ENCODE measurements around the gene COL27A1.

Gene COL27A1

DNA sequence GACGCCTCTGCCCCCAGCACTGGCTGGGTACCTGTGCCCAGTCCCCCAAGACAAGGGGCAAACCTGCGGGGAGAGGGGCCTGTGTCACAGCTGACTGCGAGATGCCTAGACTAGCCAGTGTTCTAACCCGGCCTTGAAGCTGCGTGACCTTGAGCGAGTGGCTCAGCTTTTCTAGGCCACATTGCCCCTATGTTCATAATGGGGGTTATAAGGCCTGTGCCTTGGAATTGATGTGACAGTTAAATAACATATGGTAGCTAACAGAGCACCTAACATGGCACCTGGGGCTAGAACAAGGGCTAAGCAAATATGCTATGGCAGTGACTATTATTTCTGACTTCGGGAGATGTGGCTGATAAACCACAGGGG lies 22.8 kb upstream of the COL27A1 start:
- Histone ChIP-seq H3K27me3 (ENCODE audit: insufficient read depth, low read length, poor library complexity) (no peaks in the 10 kb centered on the region), H3K4me3 (ENCODE audit: low read length) (no peak overlapping the region), H2BK15ac (replicated peaks; ENCODE audit: low read depth) (no peak overlapping the region), H4K8ac (ENCODE audit: low read depth, low read length) (no peak overlapping the region), H3K4me1 (ENCODE audit: control insufficient read depth, low read depth, low read length) (no peaks in the 10 kb centered on the region), H3K36me3 (ENCODE audit: control insufficient read depth, insufficient read depth, low read length) (no peaks in the 10 kb centered on the region), H3K9ac (ENCODE audit: low read length) (no peak overlapping the region), H3K79me2 (ENCODE audit: control insufficient read depth, insufficient read depth, low read length) (no peaks in the 10 kb centered on the region), H4K5ac (ENCODE audit: low read length) (no peak overlapping the region), H3K56ac (ENCODE audit: low read length) (no peak overlapping the region), H3K23ac (ENCODE audit: low read length) (no peak overlapping the region), H3K4ac (ENCODE audit: low read depth, low read length) (no peak overlapping the region), H3K18ac (ENCODE audit: low read length) (no peak overlapping the region), H2BK5ac (ENCODE audit: low read length) (no peak overlapping the region), H3K27ac (ENCODE audit: low read depth, low read length) (no peak overlapping the region), H3K79me1 (ENCODE audit: low read length) (no peaks in the 10 kb centered on the region), H2BK120ac (ENCODE audit: low read depth, low read length) (no peak overlapping the region), H2AK5ac (ENCODE audit: low read length) (no peak overlapping the region), H3K4me2 (ENCODE audit: low read length) (no peak overlapping the region)
- DNase-seq: no peak
- WGBS (ENCODE audit: extremely low coverage, insufficient coverage, low lambda C conversion rate): no CpG with 5 or more reads among the region's 7 CpGs

- Histone ChIP-seq H3K36me3 (ENCODE audit: control insufficient read depth, insufficient read depth, low read length) (no peaks in the 10 kb centered on the region), H3K4me1 (ENCODE audit: control insufficient read depth, low read depth, low read length) (no peaks in the 10 kb centered on the region), H3K27me3 (ENCODE audit: insufficient read depth, low read length, poor library complexity) (no peaks in the 10 kb centered on the region), H3K79me1 (ENCODE audit: low read length) (no peaks in the 10 kb centered on the region), H2BK5ac (ENCODE audit: low read length) (no peak overlapping the region), H2BK15ac (replicated peaks; ENCODE audit: low read depth) (no peak overlapping the region), H2AK5ac (ENCODE audit: low read length) (no peak overlapping the region), H3K18ac (ENCODE audit: low read length) (no peak overlapping the region), H3K23ac (ENCODE audit: low read length) (no peak overlapping the region), H3K79me2 (ENCODE audit: control insufficient read depth, insufficient read depth, low read length) (no peaks in the 10 kb centered on the region), H2BK120ac (ENCODE audit: low read depth, low read length) (no peak overlapping the region), H3K9ac (ENCODE audit: low read length) (no peak overlapping the region), H4K8ac (ENCODE audit: low read depth, low read length) (no peak overlapping the region), H3K4ac (ENCODE audit: low read depth, low read length) (no peak overlapping the region), H4K5ac (ENCODE audit: low read length) (no peak overlapping the region), H3K56ac (ENCODE audit: low read length) (no peak overlapping the region), H3K27ac (ENCODE audit: low read depth, low read length) (no peak overlapping the region), H3K4me2 (ENCODE audit: low read length) (no peak overlapping the region), H3K4me3 (ENCODE audit: low read length) (no peak overlapping the region)
- no peak for DNase-seq
- no CpG with 5 or more reads among the region's 5 CpGs for WGBS (ENCODE audit: extremely low coverage, insufficient coverage, low lambda C conversion rate)
These were observed 20.4 kb upstream of the COL27A1 start for GRCh38 chr9:114134827-114135396.

DNA sequence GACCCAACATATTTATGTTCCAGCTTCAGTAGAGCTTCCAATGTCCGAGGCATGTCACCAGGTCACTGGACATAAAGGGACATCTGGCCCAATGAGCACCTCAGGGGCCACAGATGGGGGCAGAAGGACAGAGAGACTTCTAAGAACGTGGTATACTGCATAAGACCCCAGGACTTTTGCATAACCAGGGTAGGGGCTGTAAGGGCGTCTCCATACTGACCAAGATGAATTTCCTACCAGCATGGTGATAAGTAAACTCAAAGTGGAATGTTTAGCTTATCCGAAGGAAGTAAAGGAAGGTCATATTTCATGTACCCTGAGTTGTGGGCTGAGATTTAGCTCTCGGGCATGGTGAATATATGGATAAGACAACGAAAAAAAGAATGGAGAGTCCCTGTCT lies 17.5 kb upstream of the COL27A1 start:
- Histone ChIP-seq H3K9ac (ENCODE audit: low read length) (no peak overlapping the region), H3K18ac (ENCODE audit: low read length) (no peak overlapping the region), H3K27ac (ENCODE audit: low read depth, low read length) (no peak overlapping the region), H3K56ac (ENCODE audit: low read length) (no peak overlapping the region), H3K79me2 (ENCODE audit: control insufficient read depth, insufficient read depth, low read length) (no peaks in the 10 kb centered on the region), H3K27me3 (ENCODE audit: insufficient read depth, low read length, poor library complexity) (peaks cover 2% of the 10 kb centered on the region), H2BK5ac (ENCODE audit: low read length) (no peak overlapping the region), H3K4me2 (ENCODE audit: low read length) (no peak overlapping the region), H3K4me1 (ENCODE audit: control insufficient read depth, low read depth, low read length) (no peaks in the 10 kb centered on the region), H2AK5ac (ENCODE audit: low read length) (no peak overlapping the region), H3K79me1 (ENCODE audit: low read length) (no peaks in the 10 kb centered on the region), H4K8ac (ENCODE audit: low read depth, low read length) (no peak overlapping the region), H4K5ac (ENCODE audit: low read length) (no peak overlapping the region), H2BK15ac (replicated peaks; ENCODE audit: low read depth) (no peak overlapping the region), H3K4ac (ENCODE audit: low read depth, low read length) (no peak overlapping the region), H3K4me3 (ENCODE audit: low read length) (no peak overlapping the region), H3K23ac (ENCODE audit: low read length) (no peak overlapping the region), H3K36me3 (ENCODE audit: control insufficient read depth, insufficient read depth, low read length) (no peaks in the 10 kb centered on the region), H2BK120ac (ENCODE audit: low read depth, low read length) (no peak overlapping the region)
- whole genome bisulfite sequencing (ENCODE audit: extremely low coverage, insufficient coverage, low lambda C conversion rate): no CpG with 5 or more reads among the region's 6 CpGs
- DNase-seq: no peak

- H3K79me2 ChIP-seq (ENCODE audit: control insufficient read depth, insufficient read depth, low read length): no peaks in the 10 kb centered on the region
- no peak overlapping the region for H3K4me3 ChIP-seq (ENCODE audit: low read length)
- no peak overlapping the region for H2BK5ac ChIP-seq (ENCODE audit: low read length)
- no peak overlapping the region for H3K18ac ChIP-seq (ENCODE audit: low read length)
- H3K36me3 ChIP-seq (ENCODE audit: control insufficient read depth, insufficient read depth, low read length): no peaks in the 10 kb centered on the region
- no peak overlapping the region for H3K9ac ChIP-seq (ENCODE audit: low read length)
- no peak overlapping the region for H3K56ac ChIP-seq (ENCODE audit: low read length)
- WGBS (ENCODE audit: extremely low coverage, insufficient coverage, low lambda C conversion rate): no CpG with 5 or more reads among the region's 8 CpGs
- H3K27me3 ChIP-seq (ENCODE audit: insufficient read depth, low read length, poor library complexity): peaks cover 2% of the 10 kb centered on the region
- H3K79me1 ChIP-seq (ENCODE audit: low read length): no peaks in the 10 kb centered on the region
- no peak overlapping the region for H2BK120ac ChIP-seq (ENCODE audit: low read depth, low read length)
- no peak overlapping the region for H3K27ac ChIP-seq (ENCODE audit: low read depth, low read length)
- H3K23ac ChIP-seq (ENCODE audit: low read length): no peak overlapping the region
- DNase-seq: no peak
- no peak overlapping the region for H2AK5ac ChIP-seq (ENCODE audit: low read length)
- no peak overlapping the region for H4K5ac ChIP-seq (ENCODE audit: low read length)
- H3K4ac ChIP-seq (ENCODE audit: low read depth, low read length): no peak overlapping the region
- no peak overlapping the region for H3K4me2 ChIP-seq (ENCODE audit: low read length)
- no peaks in the 10 kb centered on the region for H3K4me1 ChIP-seq (ENCODE audit: control insufficient read depth, low read depth, low read length)
- no peak overlapping the region for H2BK15ac ChIP-seq (replicated peaks; ENCODE audit: low read depth)
- no peak overlapping the region for H4K8ac ChIP-seq (ENCODE audit: low read depth, low read length)
These were observed 16.8 kb upstream of the COL27A1 start for GRCh38 chr9:114138552-114138971.

- no peak overlapping the region for H3K23ac ChIP-seq (ENCODE audit: low read length)
- H3K9ac ChIP-seq (ENCODE audit: low read length): no peak overlapping the region
- no CpG with 5 or more reads among the region's 5 CpGs for WGBS (ENCODE audit: extremely low coverage, insufficient coverage, low lambda C conversion rate)
- no peak overlapping the region for H2AK5ac ChIP-seq (ENCODE audit: low read length)
- no peak overlapping the region for H3K4me2 ChIP-seq (ENCODE audit: low read length)
- H3K79me2 ChIP-seq (ENCODE audit: control insufficient read depth, insufficient read depth, low read length): no peaks in the 10 kb centered on the region
- H3K79me1 ChIP-seq (ENCODE audit: low read length): no peaks in the 10 kb centered on the region
- H4K8ac ChIP-seq (ENCODE audit: low read depth, low read length): no peak overlapping the region
- H2BK15ac ChIP-seq (replicated peaks; ENCODE audit: low read depth): no peak overlapping the region
- H3K27me3 ChIP-seq (ENCODE audit: insufficient read depth, low read length, poor library complexity): peaks cover 2% of the 10 kb centered on the region
- no peak overlapping the region for H3K4ac ChIP-seq (ENCODE audit: low read depth, low read length)
- H4K5ac ChIP-seq (ENCODE audit: low read length): no peak overlapping the region
- H2BK5ac ChIP-seq (ENCODE audit: low read length): no peak overlapping the region
- H3K4me3 ChIP-seq (ENCODE audit: low read length): no peak overlapping the region
- no peak overlapping the region for H3K18ac ChIP-seq (ENCODE audit: low read length)
- H3K27ac ChIP-seq (ENCODE audit: low read depth, low read length): no peak overlapping the region
- no peak overlapping the region for H2BK120ac ChIP-seq (ENCODE audit: low read depth, low read length)
- no peaks in the 10 kb centered on the region for H3K36me3 ChIP-seq (ENCODE audit: control insufficient read depth, insufficient read depth, low read length)
- no peak overlapping the region for H3K56ac ChIP-seq (ENCODE audit: low read length)
- no peaks in the 10 kb centered on the region for H3K4me1 ChIP-seq (ENCODE audit: control insufficient read depth, low read depth, low read length)
- DNase-seq: no peak
These were observed 16.3 kb upstream of the COL27A1 start for GRCh38 chr9:114139071-114139470.

GRCh38 chr9:114140401-114140800 lies 14.9 kb upstream of the COL27A1 start:
- Histone ChIP-seq H3K36me3 (ENCODE audit: control insufficient read depth, insufficient read depth, low read length) (no peaks in the 10 kb centered on the region), H3K27ac (ENCODE audit: low read depth, low read length) (no peak overlapping the region), H3K23ac (ENCODE audit: low read length) (no peak overlapping the region), H3K4ac (ENCODE audit: low read depth, low read length) (no peak overlapping the region), H3K79me1 (ENCODE audit: low read length) (no peaks in the 10 kb centered on the region), H2BK15ac (replicated peaks; ENCODE audit: low read depth) (no peak overlapping the region), H3K79me2 (ENCODE audit: control insufficient read depth, insufficient read depth, low read length) (no peaks in the 10 kb centered on the region), H3K56ac (ENCODE audit: low read length) (no peak overlapping the region), H2BK5ac (ENCODE audit: low read length) (no peak overlapping the region), H3K4me2 (ENCODE audit: low read length) (no peak overlapping the region), H3K18ac (ENCODE audit: low read length) (no peak overlapping the region), H4K8ac (ENCODE audit: low read depth, low read length) (no peak overlapping the region), H2AK5ac (ENCODE audit: low read length) (no peak overlapping the region), H4K5ac (ENCODE audit: low read length) (no peak overlapping the region), H3K4me1 (ENCODE audit: control insufficient read depth, low read depth, low read length) (no peaks in the 10 kb centered on the region), H3K9ac (ENCODE audit: low read length) (no peak overlapping the region), H3K27me3 (ENCODE audit: insufficient read depth, low read length, poor library complexity) (peaks cover 2% of the 10 kb centered on the region), H3K4me3 (ENCODE audit: low read length) (no peak overlapping the region), H2BK120ac (ENCODE audit: low read depth, low read length) (no peak overlapping the region)
- no CpG with 5 or more reads among the region's 2 CpGs for WGBS (ENCODE audit: extremely low coverage, insufficient coverage, low lambda C conversion rate)
- DNase-seq: no peak
